HG03565 (cell line): ENCODE measurements around the gene MAP1LC3B.

ENCODE experiments used
- ATAC-seq: cut with Tn5 transposase; IDR thresholded peaks from one replicate; pipeline ENCODE4 v1.9.1; 2021; ENCODE audit warnings: mild to moderate bottlenecking, moderate library complexity; ENCODE audit not compliant: unreplicated experiment

The MAP1LC3B gene

DNA sequence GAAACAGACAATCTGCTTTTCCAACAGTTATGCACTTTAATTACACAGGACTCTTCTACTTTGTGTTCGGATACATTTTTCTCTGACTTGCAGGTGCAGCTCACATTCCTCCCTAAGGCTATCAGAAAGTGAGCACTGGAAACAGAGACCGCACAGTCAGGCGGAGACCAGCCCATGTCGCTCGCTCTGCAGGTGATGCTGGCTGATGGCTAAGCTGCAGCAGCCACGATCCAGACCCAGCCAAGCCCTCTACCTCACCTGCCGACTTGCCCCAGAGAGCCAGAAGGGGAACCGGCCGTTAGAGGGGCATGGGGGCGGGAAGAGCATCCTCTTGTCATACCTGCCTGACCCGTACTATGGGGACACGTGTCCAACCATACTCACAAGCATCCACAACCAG, 33.8 kb downstream of the MAP1LC3B start:
- no peak for ATAC-seq

DNA sequence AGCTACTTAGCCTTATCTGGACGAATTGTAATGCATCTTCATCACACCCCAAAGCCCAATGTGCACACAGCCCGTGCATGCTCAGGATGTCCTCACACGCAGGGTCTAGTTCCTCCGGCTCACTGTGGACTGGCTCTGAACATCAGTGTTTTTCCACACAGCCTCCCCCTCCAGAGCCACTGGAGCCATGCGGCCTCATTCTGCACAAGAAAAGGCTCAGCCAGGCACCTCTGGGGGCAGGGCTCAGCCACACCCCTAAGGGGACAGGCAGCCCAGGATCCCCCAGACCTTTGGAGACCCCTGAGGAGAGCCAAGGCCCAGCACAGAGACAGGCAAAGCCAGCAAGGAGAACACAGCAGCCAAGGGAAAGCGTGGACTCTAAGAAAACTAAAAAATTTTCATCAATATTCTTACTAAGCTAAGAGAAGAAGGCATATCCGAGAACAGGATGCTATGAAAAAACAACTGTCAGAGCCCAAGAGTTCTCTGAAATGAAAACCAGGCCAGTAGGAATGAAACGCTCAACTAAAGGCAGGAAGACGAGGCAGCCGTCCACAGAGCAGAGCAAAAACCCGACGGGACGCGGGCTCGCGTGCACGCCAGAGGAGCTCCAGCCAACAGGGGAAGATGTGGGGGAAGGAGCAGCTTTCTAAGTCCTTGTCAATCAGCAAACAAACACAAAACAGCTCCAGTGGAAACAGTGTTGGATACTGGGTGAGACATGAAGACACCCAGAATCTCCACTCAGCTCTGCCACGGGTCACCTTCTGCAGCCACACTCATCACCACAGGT, 34.5 kb downstream of the MAP1LC3B start:
- ATAC-seq, result no peak

DNA sequence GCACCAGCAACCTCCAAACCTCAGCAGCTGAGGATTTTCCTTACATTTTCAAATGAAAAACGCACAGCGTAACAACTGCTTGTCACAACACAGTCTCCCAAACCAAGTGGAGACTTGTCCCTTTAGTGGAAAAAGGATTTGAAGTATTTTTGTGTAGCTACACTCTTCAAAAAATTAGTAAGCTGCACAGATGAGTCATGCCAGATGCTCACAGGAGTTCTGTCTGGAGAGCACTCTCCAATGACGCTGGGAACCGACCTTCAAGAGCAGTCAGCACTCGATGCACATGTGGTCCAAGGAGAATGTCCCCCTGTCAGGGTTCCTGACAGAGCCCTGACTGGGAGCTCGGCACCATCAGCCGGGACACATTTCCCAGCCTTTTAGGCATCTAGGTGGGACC, 39.8 kb downstream of the MAP1LC3B start:
- no peak for ATAC-seq

GRCh38 chr16:87432330-87432915, 40.3 kb downstream of the MAP1LC3B start:
- no peak for ATAC-seq

DNA sequence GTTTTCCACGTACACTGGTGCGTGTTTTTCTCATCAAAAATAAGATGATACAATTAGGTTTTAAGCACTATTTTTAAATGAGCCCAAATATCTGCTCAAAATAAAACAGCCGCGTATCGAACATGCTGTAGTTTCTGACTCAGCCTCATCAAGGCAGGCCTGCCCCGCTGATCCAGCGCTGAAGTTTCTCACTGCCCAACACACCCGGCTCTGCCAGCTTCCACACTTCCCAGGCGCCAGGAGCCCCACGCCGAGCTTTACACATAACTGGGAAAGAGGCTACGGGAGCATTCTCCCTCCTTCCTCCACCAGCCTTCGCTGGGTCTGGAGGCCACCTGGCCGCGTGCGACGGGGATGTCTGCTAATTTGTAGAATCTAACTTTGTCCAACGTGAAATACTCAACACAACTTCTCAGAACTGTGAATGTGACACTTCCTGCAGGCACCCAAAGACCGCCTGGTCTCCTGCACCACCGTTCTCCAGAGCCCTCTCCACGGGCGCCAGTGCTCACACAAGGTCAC, 42.1 kb downstream of the MAP1LC3B start:
- no peak for ATAC-seq

- ATAC-seq, result no peak
These were observed 43.5 kb downstream of the MAP1LC3B start for GRCh38 chr16:87435372-87436224.

DNA sequence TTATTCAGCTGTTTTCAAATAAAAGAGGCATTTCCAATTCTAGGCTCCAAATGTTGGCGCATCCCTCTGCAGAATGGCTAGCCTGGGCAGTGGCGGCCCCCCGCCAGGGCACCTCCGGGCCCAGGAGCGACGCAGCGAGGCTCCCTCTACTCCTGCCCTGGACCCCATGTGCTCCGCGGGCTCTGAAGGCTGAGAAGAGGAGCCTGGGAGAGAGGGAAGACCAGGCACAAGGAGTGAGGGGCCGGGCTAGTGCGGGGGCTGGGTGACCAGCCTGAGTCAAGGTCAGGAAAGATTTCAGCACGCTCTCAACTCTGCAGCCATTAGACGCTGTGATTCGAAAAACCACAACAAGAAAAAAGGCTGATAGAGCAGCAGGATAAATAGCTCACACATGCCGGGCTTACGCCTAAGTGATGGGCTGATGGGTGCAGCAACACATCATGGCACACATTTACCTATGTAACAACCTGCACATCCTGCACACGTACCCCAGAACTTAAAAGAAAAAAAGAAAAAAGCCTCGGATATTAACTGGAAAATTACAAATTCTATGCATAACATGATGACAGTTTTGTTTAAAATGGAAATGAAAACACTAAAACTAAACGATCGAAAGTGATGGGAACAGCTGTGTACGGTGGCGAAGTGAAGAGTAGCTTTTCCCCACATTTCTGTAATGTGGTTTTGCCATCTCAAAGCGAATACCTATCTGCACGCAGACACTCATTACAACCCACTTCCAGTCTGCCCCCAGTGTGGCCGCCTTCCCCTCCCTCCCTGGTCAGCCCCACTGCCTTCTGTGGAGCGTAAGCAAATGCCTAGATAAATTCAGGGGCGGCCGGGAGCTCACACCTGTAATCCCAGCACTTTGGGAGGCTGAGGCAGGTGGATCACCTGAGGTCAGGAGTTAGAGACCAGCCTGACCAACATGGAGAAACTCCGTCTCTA, 44.4 kb downstream of the MAP1LC3B start:
- ATAC-seq, result no peak

DNA sequence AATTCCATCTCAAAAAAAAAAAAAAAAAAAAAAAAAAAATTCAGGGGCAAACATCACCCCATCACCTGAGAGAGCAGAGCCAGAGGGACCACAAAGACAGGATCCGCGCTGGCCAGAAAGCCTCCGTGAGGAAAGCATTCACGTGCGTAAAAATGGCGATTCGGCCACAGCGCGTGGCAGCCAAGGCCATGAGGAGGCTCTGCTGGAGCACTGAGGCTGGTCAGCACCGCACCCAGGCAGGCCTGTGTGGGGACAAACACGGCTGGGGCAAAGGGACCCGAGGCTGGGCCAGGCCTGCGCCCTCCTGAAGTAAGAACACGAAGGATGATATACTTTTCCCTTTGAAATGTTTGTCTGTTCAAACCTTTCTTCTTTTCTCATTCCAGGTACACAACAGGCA, 45.2 kb downstream of the MAP1LC3B start:
- ATAC-seq, result no peak

DNA sequence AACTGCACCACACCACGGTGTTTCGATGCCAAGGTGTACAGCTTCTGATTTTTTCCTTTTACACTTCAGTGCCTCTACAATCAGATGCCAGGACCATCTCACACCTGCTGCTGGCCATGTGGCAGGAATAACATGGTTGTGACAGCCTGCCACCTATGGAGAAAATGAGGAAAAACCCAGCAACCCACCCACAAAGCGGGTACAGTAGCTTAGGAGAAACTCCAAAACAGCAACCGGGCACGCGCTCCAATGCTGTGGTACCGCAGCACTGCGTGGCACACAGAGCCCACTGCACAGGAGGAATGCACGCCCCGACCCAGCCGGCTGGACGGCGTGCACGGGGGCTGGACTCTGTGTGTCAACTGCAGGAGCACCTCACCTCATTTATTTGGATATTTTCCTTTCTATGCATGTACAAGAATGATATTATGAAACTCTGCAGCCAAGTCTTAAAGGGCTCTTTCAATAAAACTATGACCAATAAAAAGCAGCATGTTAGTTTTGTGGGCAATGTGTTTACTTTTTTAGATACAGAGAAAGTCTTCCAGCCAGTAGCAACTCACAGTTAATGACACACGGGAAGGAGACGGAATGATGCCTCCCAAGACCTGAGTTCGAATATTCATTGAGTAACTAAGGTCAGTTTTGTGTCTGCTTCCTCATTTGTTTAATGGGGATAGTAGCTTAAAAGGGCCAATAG, 45.9 kb downstream of the MAP1LC3B start:
- no peak for ATAC-seq

DNA sequence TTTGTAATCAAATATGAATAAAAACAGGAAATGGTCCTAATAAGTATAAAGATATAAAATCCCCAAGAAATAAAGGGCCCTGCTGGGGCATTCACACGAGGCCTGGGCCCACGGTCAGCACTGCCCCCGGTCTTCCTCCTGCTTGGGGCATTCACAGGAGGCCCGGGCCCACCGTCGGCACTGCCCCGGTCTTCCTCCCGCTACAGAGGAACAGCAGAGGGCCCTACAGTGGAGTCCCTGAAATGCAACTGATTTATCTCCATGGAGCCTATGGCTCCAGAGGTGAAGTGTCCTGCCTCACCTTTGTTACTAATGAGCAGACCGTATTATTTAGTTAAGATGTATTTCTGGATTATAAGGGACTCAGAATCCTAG, 46.5 kb downstream of the MAP1LC3B start:
- ATAC-seq, result no peak

DNA sequence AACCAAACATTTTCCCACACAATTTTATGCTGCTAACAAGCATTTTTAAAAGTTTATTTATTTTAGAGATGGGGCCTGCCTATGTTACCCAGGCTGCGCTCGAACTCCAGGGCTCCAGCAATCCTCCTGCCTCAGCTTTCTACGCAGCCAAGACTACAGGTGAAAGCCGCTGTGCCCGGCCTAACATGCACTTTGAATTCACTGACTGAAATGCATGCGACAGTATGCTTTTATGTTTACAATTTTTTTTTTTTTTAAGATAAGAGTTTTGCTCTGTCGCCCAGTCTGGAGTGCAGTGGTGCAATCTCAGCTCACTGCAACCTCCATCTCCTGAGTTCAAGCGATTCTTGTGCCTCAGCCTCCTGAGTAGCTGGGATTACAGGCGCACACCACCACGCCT, 47.8 kb downstream of the MAP1LC3B start:
- no peak for ATAC-seq

DNA sequence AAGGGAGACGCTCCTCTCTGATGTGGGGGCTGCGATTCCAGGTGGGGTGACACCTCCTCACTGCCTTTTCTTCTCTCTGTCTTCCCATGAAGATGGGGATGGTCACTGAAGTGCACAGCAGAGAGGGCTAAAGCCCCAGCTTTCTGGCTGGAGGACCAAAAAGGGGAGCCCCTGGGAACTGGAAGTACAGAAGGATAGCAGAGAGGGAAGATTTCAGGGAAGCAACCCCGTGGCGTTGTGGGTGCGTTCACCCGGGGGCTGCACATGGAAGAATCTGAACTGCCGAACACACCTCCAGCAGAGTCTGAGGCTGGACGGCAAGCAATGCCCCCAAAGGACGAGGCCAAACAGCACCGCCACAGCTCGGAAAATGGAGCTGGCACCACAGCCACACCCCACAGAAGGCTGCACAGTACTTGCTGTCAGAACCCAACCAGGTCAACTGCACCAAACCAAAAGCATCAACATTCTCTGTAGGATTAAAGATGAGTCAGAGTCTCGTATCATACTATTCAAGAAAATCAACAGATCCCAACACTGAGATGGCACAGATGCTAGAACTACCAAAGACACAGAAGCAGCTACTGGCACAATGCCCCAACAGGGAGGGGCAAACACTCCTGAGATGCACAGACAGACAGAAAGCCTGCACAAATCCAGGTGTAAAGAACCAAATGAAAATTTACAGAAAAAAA, 49.9 kb downstream of the MAP1LC3B start:
- ATAC-seq, result no peak

DNA sequence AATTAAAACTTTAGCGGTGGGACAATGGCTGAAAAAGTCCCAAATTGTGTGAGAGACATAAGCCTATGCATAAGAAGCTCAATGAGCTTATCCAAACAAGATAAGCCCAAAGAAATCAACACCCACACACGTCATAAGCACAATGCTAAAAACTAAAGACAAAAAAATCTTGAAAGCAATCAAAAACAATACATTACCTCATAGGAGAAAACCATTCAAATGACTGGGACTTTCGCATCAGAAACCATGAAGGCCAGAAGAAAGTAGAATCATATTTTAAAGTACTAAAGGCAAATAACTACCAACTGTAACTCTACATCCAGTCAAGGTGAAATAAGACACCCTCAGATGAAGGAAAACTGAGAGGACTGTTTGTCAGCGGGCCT, 50.4 kb downstream of the MAP1LC3B start:
- no peak for ATAC-seq

DNA sequence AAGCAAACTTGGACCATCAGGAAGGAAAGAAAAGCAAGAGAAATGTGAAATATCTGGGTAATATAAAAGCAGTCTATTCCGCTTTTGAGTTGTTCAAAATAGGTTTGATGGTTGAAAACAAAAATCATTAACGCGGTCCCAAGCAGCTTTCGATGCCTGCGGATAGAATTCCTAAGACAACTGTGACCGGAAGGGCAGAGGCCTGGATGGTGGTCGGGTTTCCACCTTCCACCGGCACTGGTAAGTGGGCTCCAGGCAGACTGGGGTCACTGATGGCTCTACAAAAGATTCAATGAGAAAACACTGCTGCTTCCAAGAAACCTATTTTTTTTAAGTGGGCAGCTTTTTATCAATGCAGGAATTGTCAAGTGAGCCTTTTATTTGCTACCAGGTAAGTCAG, 50.9 kb downstream of the MAP1LC3B start:
- no peak for ATAC-seq

DNA sequence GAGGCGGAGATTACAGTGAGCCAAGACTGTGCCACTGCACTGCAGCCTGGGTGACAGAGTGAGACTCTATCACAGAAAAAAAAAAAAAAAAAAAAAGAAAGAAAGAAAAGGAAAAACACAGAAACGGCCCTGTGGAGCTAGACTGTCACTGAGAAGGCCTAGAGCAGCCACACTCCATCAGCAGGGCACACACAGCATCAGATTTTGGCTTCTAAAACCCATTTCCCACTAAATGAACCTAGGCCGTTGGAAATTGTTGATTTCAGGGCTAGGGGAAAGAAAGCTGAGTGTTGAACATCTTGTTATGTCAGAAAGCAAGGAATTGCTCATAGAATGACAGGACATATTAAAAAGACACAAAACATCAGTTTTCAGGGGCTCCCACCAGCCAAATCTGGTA, 51.8 kb downstream of the MAP1LC3B start:
- no peak for ATAC-seq

GRCh38 chr16:87445486-87445885, 53.4 kb downstream of the MAP1LC3B start:
- ATAC-seq, result no peak

DNA sequence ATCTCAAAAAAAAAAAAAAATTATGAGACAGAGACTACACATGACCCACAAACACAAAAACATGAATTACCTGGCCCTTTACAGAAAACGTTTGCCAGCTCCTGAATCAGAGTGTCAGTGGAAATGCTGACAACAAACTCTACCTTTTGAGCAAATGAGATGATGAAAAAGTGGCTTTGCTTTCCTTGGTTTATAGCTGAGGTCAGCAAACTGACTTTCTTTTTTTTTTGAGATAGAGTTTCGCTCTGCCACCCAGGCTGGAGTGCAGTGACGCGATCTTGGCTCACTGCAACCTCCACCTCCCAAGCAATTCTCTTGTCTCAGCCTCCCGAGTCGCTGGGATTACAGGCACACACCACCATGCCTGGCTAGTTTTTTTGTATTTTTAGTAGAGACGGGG, 54.3 kb downstream of the MAP1LC3B start:
- no peak for ATAC-seq

- no peak for ATAC-seq
These were observed 55.2 kb downstream of the MAP1LC3B start for GRCh38 chr16:87447323-87447722.

DNA sequence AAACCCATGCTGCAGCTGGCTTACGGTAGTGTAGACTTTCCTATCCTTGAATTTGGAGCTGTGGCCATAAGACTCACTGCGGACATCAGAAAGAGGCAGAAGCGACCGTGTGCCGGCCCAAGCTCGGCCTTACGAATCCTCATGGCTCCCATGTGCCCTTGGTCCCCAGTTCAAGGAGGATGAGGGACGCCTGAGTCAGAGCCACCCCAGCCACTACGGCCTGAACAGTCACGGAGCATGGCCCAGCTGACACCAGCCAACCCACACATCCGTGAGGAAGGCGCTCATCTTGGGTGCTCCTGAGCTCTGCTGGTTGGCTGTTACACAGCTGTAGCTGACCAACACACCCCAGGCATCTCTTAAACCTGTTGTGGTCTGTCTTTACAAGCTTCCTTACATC, 56.7 kb downstream of the MAP1LC3B start:
- ATAC-seq, result no peak
